ENCODE data around the gene CDKAL1. TPM values are rescaled to one million over a fixed set of nuclear protein-coding genes. Genes with fewer than 3 reads are reported as not detected.
"Not testable (repeated sequence)": the region's sequence is repeated elsewhere in the genome, so short reads cannot be mapped to it uniquely, and the experiment has no call there.

The CDKAL1 gene
- total and polyA plus RNA-seq, 3 experiments from 2014 or later, result 26.7 to 30.2 (median 29.6) TPM

DNA sequence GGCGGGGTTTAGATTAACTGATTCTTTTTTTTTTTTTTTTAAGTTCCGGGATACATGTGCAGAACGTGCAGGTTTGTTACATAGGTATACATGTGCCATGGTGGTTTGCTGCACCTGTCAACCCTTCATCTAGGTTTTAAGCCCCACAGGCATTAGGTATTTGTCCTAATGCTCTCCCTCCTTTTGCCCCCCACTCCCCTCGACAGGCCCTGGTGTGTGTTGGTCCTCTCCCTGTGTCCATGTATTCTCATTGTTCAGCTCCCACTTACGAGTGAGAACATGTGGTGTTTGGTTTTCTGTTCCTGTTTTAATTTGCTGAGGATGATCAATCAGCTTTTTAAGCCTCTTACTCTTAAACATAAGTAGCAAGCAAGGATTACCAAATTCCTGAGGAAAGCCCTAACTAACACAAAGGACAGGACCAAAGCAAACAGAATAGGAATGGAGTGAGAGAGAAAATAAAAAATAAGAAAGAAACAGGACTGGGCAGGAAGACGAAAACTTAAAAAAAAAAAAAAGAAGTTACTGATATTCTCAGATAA is 558.0 kb downstream of the CDKAL1 start:
- H3K4me3 ChIP-seq (ENCODE audit: low read length); H3K9me3 Mint-ChIP-seq; H3K27me3 Mint-ChIP-seq; H3K4me1 ChIP-seq (ENCODE audit: insufficient read depth, low read length); POLR2A ChIA-PET; H3K36me3 ChIP-seq (ENCODE audit: insufficient read depth, low read length); H3K27ac ChIP-seq (ENCODE audit: low read depth, low read length); H3K4me3 Mint-ChIP-seq; H3K27ac Mint-ChIP-seq; CTCF ChIA-PET; H3K4me1 Mint-ChIP-seq; H3K9me3 ChIP-seq (ENCODE audit: low read length); DNase-seq; H3K27me3 ChIP-seq (ENCODE audit: insufficient read depth, low read length, poor library complexity, severe bottlenecking): not testable (repeated sequence)
- peaks cover 11 to 31% (median 14%) of the 10 kb centered on the region in 3 donors for H3K36me3 Mint-ChIP-seq

DNA sequence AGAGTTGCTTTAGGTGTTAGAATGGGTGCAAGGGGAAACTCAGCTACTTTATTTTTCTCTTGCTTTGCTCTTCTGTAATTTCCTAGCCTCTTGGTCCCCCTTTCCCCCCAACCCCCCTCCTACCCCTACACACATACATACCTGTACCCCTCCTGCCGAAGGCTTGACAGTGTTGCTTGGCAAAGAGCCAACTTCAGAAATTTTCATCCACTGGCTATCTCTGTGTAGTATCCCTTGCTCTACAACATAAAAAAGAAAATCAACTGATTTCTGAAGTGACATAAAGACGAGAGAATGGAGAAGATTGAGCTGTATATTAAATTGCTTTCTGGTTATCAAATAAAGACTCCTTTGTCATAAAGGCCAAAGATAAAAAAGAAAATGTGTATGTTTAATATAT is 561.2 kb downstream of the CDKAL1 start:
- H3K36me3 ChIP-seq (ENCODE audit: insufficient read depth, low read length), result no peaks in the 10 kb centered on the region
- peaks cover 16 to 23% (median 22%) of the 10 kb centered on the region in 3 donors for H3K4me1 Mint-ChIP-seq
- H3K4me3 ChIP-seq (ENCODE audit: low read length), result no peak overlapping the region
- no peaks in the 10 kb centered on the region for H3K4me1 ChIP-seq (ENCODE audit: insufficient read depth, low read length)
- H3K27me3 Mint-ChIP-seq, result no peaks in the 10 kb centered on the region
- ChIA-PET CTCF (no interaction called here), POLR2A (no interaction called here)
- no peak overlapping the region for H3K4me3 Mint-ChIP-seq
- no peak for DNase-seq
- H3K9me3 ChIP-seq (ENCODE audit: low read length), result no peaks in the 10 kb centered on the region
- no peaks in the 10 kb centered on the region for H3K9me3 Mint-ChIP-seq
- H3K27ac Mint-ChIP-seq, result no peak overlapping the region
- no peaks in the 10 kb centered on the region for H3K27me3 ChIP-seq (ENCODE audit: insufficient read depth, low read length, poor library complexity, severe bottlenecking)
- peaks cover 7 to 29% (median 17%) of the 10 kb centered on the region in 3 donors for H3K36me3 Mint-ChIP-seq
- no peak overlapping the region for H3K27ac ChIP-seq (ENCODE audit: low read depth, low read length)

DNA sequence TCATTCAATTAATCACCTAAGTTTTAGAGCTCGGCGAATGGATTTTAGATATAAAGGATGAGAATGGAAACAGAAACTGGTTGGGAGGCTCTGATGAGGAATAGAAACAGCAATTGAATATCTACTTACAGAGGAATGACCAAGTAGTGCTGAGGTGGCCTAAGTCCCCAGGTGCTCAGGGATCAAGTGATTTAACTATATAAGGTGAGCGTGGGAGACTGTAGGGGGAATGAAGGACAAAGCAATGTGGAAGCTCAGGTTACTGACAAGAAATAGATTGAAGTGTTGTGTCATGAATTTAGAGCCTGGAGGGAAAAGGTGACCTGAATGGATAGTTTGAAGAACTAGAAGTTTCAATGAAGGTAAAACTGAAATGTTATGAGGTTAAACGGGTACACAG is 563.9 kb downstream of the CDKAL1 start:
- no peaks in the 10 kb centered on the region for H3K36me3 ChIP-seq (ENCODE audit: insufficient read depth, low read length)
- H3K27ac Mint-ChIP-seq, result no peak overlapping the region
- H3K36me3 Mint-ChIP-seq, result peaks cover 0 to 15% (median 12%) of the 10 kb centered on the region in 3 donors
- no peak overlapping the region for H3K27ac ChIP-seq (ENCODE audit: low read depth, low read length)
- peaks cover 35 to 42% (median 40%) of the 10 kb centered on the region in 3 donors for H3K4me1 Mint-ChIP-seq
- H3K4me3 ChIP-seq (ENCODE audit: low read length), result no peak overlapping the region
- no peaks in the 10 kb centered on the region for H3K27me3 ChIP-seq (ENCODE audit: insufficient read depth, low read length, poor library complexity, severe bottlenecking)
- ChIA-PET CTCF (no interaction called here), POLR2A (no interaction called here)
- no peak for DNase-seq
- no peaks in the 10 kb centered on the region for H3K27me3 Mint-ChIP-seq
- H3K9me3 ChIP-seq (ENCODE audit: low read length), result no peaks in the 10 kb centered on the region
- peak overlapping the region in 1 of 7 donors; percentile 2 for H3K4me3 Mint-ChIP-seq
- H3K9me3 Mint-ChIP-seq, result no peaks in the 10 kb centered on the region
- peaks cover 8% of the 10 kb centered on the region for H3K4me1 ChIP-seq (ENCODE audit: insufficient read depth, low read length)

- no peak overlapping the region for H3K4me3 ChIP-seq (ENCODE audit: low read length)
- no peaks in the 10 kb centered on the region for H3K9me3 ChIP-seq (ENCODE audit: low read length)
- no peaks in the 10 kb centered on the region for H3K27me3 ChIP-seq (ENCODE audit: insufficient read depth, low read length, poor library complexity, severe bottlenecking)
- H3K4me3 Mint-ChIP-seq, result no peak overlapping the region
- H3K27ac ChIP-seq (ENCODE audit: low read depth, low read length), result no peak overlapping the region
- H3K36me3 Mint-ChIP-seq, result peaks cover 0 to 12% (median 12%) of the 10 kb centered on the region in 3 donors
- H3K27me3 Mint-ChIP-seq, result no peaks in the 10 kb centered on the region
- peaks cover 33 to 42% (median 40%) of the 10 kb centered on the region in 3 donors for H3K4me1 Mint-ChIP-seq
- H3K27ac Mint-ChIP-seq, result peak overlapping the region in 1 of 8 donors; percentile 8
- H3K9me3 Mint-ChIP-seq, result no peaks in the 10 kb centered on the region
- CTCF ChIA-PET, result no interaction called here
- DNase-seq, result no peak
- no peaks in the 10 kb centered on the region for H3K36me3 ChIP-seq (ENCODE audit: insufficient read depth, low read length)
- H3K4me1 ChIP-seq (ENCODE audit: insufficient read depth, low read length), result peaks cover 8% of the 10 kb centered on the region
- POLR2A ChIA-PET, result no interaction called here
Observed at GRCh38 chr6:21098744-21099143, 564.5 kb downstream of the CDKAL1 start.

GRCh38 chr6:21099338-21100314 is 565.4 kb downstream of the CDKAL1 start:
- ChIA-PET CTCF (no interaction called here), POLR2A (no interaction called here)
- peaks cover 33 to 42% (median 40%) of the 10 kb centered on the region in 3 donors for H3K4me1 Mint-ChIP-seq

DNA sequence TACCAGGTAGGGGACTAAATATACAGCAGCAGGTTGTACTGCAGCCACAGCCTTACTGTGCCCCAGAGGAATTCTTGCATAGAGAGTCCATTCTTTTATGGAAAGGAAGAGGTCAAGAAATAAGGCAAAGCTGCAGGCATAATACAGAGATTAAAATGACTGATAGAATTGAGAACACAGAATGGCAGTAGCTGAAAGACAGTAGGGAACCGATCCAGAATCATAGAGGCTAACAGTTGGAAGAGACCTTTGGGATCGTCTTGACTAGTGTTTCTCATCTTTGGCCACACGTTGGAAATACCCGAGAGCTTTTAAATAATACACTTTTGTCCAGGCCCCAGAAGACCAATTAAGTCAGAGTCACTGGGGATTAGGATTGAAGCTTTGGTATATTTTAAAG is 566.7 kb downstream of the CDKAL1 start:
- no peaks in the 10 kb centered on the region for H3K27me3 Mint-ChIP-seq
- Histone ChIP-seq H3K4me1 (ENCODE audit: insufficient read depth, low read length) (peaks cover 8% of the 10 kb centered on the region), H3K9me3 (ENCODE audit: low read length) (no peaks in the 10 kb centered on the region), H3K4me3 (ENCODE audit: low read length) (no peak overlapping the region), H3K36me3 (ENCODE audit: insufficient read depth, low read length) (no peaks in the 10 kb centered on the region), H3K27ac (ENCODE audit: low read depth, low read length) (no peak overlapping the region), H3K27me3 (ENCODE audit: insufficient read depth, low read length, poor library complexity, severe bottlenecking) (no peaks in the 10 kb centered on the region)
- ChIA-PET POLR2A (no interaction called here), CTCF (no interaction called here)
- no peak for DNase-seq
- H3K9me3 Mint-ChIP-seq, result no peaks in the 10 kb centered on the region
- H3K36me3 Mint-ChIP-seq, result peaks cover 0 to 8% (median 8%) of the 10 kb centered on the region in 3 donors
- no peak overlapping the region for H3K4me3 Mint-ChIP-seq
- peaks cover 33 to 42% (median 40%) of the 10 kb centered on the region in 3 donors for H3K4me1 Mint-ChIP-seq
- no peak overlapping the region for H3K27ac Mint-ChIP-seq

More at GRCh38 chr6:21099338-21100314, 565.4 kb downstream of the CDKAL1 start:
- Histone ChIP-seq H3K9me3 (ENCODE audit: low read length) (no peaks in the 10 kb centered on the region), H3K27ac (ENCODE audit: low read depth, low read length) (no peak overlapping the region), H3K4me1 (ENCODE audit: insufficient read depth, low read length) (peaks cover 8% of the 10 kb centered on the region), H3K27me3 (ENCODE audit: insufficient read depth, low read length, poor library complexity, severe bottlenecking) (no peaks in the 10 kb centered on the region), H3K4me3 (ENCODE audit: low read length) (no peak overlapping the region), H3K36me3 (ENCODE audit: insufficient read depth, low read length) (no peaks in the 10 kb centered on the region)
- Mint-ChIP-seq H3K27me3 (no peaks in the 10 kb centered on the region), H3K27ac (no peak overlapping the region), H3K4me3 (no peak overlapping the region), H3K9me3 (no peaks in the 10 kb centered on the region), H3K36me3 (peaks cover 0 to 12% (median 8%) of the 10 kb centered on the region in 3 donors)
- no peak for DNase-seq

GRCh38 chr6:21101694-21102093 is 567.4 kb downstream of the CDKAL1 start:
- H3K4me1 ChIP-seq (ENCODE audit: insufficient read depth, low read length), result peaks cover 8% of the 10 kb centered on the region
- Mint-ChIP-seq H3K27ac (peak overlapping the region in 2 of 8 donors; percentile 7 to 29), H3K36me3 (peaks cover 0 to 10% (median 9%) of the 10 kb centered on the region in 3 donors), H3K4me1 (peaks cover 33 to 42% (median 40%) of the 10 kb centered on the region in 3 donors), H3K4me3 (no peak overlapping the region), H3K9me3 (no peaks in the 10 kb centered on the region), H3K27me3 (no peaks in the 10 kb centered on the region)
- no peaks in the 10 kb centered on the region for H3K36me3 ChIP-seq (ENCODE audit: insufficient read depth, low read length)
- DNase-seq, result no peak
- H3K4me3 ChIP-seq (ENCODE audit: low read length), result no peak overlapping the region
- H3K27ac ChIP-seq (ENCODE audit: low read depth, low read length), result no peak overlapping the region
- ChIA-PET POLR2A (no interaction called here), CTCF (no interaction called here)
- H3K27me3 ChIP-seq (ENCODE audit: insufficient read depth, low read length, poor library complexity, severe bottlenecking), result no peaks in the 10 kb centered on the region
- no peaks in the 10 kb centered on the region for H3K9me3 ChIP-seq (ENCODE audit: low read length)

- Histone ChIP-seq H3K36me3 (ENCODE audit: insufficient read depth, low read length) (no peaks in the 10 kb centered on the region), H3K27me3 (ENCODE audit: insufficient read depth, low read length, poor library complexity, severe bottlenecking) (no peaks in the 10 kb centered on the region), H3K4me1 (ENCODE audit: insufficient read depth, low read length) (peaks cover 8% of the 10 kb centered on the region), H3K27ac (ENCODE audit: low read depth, low read length) (no peak overlapping the region), H3K9me3 (ENCODE audit: low read length) (no peaks in the 10 kb centered on the region), H3K4me3 (ENCODE audit: low read length) (no peak overlapping the region)
- Mint-ChIP-seq H3K9me3 (no peaks in the 10 kb centered on the region), H3K4me3 (peak overlapping the region in 2 of 7 donors; percentile 8 to 13), H3K36me3 (peaks cover 0 to 10% (median 9%) of the 10 kb centered on the region in 3 donors), H3K27me3 (no peaks in the 10 kb centered on the region), H3K4me1 (peaks cover 33 to 42% (median 40%) of the 10 kb centered on the region in 3 donors), H3K27ac (peak overlapping the region in 3 of 8 donors; percentile 1 to 9 (median 7))
- DNase-seq, result no peak
- ChIA-PET CTCF (no interaction called here), POLR2A (no interaction called here)
Observed at GRCh38 chr6:21102201-21102600, 567.9 kb downstream of the CDKAL1 start.

Data from CD8-positive, alpha-beta memory T cell (primary cell).